K562 (cell line): ENCODE data around the gene DCAF5. TPM values are rescaled to one million over a fixed set of nuclear protein-coding genes. Genes with fewer than 3 reads are reported as not detected.

Source experiments
- ATAC-seq: fragments of 200-7000 bp; cut with Tn5 transposase; 3 replicates; pipeline ENCODE4 v1.9.1; 2020; ENCODE audit warnings: moderate library complexity
- BruUV-seq: library from RNA; stranded (reverse); fragments of 400-500 nt; replicated peaks from 2 replicates; lab custom pipeline; 2021; lab: Mats Ljungman, UMichigan
- CTCF ChIA-PET: fragments of 300-600 bp; formaldehyde crosslinking; extraction: SDS; loops from one replicate; lab custom pipeline; 2021; ENCODE audit warnings: low intra/inter-chr PET ratio; lab: Yijun Ruan, JAX
- POLR2A ChIA-PET: fragments of 300-600, 350-650 bp; sonication (Branson Sonifier 250); formaldehyde crosslinking; extraction: SDS; loops from one replicate; lab custom pipeline; 2021; ENCODE audit warnings: antibody characterized with exemption, inconsistent platforms; lab: Yijun Ruan, JAX
- DNase-seq, 4 experiments: peaks; one replicate each; pipeline versions ENCODE4 v3.0.0 to v3.0.0-alpha.2; 2011 to 2018; ENCODE audit warnings: low spot score in 3 of 4, mixed read lengths in 3 of 4; ENCODE audit errors: extremely low read depth in 1 of 4
- FAIRE-seq: peaks from 2 replicates; lab custom pipeline; 2011; peaks lifted over from hg19 to GRCh38; lab: Jason Lieb, UNC
- H2AFZ ChIP-seq: 2 replicates; pipeline ENCODE4 v1.6.0; 2011; ENCODE audit warnings: low read depth, low read length, control low read depth, inconsistent platforms
- H3K27ac ChIP-seq: fragments of 200-600 bp; 3 replicates; pipeline ENCODE4 v1.8.0; 2011; ENCODE audit warnings: low read depth, mild to moderate bottlenecking, control low read depth, inconsistent platforms, low read length, moderate library complexity, mixed read lengths; ENCODE audit errors: extremely low read depth
- H3K27me3 ChIP-seq, 2 experiments: fragments of 300-600 bp in 1 of 2; 2 replicates in 1 of 2; 3 replicates in 1 of 2; pipeline versions ENCODE4 v1.6.0 to v1.8.0; 2011; ENCODE audit warnings: inconsistent platforms in 2 of 2, low read length in 2 of 2, mild to moderate bottlenecking in 1 of 2, mixed read lengths in 1 of 2, moderate library complexity in 1 of 2; ENCODE audit not compliant: control insufficient read depth in 2 of 2, insufficient read depth in 2 of 2
- H3K36me3 ChIP-seq: fragments of 300-600 bp; 3 replicates; pipeline ENCODE4 v1.8.0; 2011; ENCODE audit warnings: mild to moderate bottlenecking, low read length, inconsistent platforms; ENCODE audit not compliant: control insufficient read depth, insufficient read depth
- H3K4me1 ChIP-seq, 2 experiments: fragments of 200-600 bp in 1 of 2; replicated peaks in 1 of 2; 2 replicates in 1 of 2; 3 replicates in 1 of 2; pipeline versions ENCODE4 v1.5.1 to v1.8.0; 2011; ENCODE audit warnings: inconsistent platforms in 2 of 2, low read length in 2 of 2, mild to moderate bottlenecking in 1 of 2, mixed read lengths in 1 of 2, moderate library complexity in 1 of 2; ENCODE audit not compliant: control insufficient read depth in 2 of 2, insufficient read depth in 2 of 2
- H3K4me2 ChIP-seq: 2 replicates; pipeline ENCODE4 v1.6.1; 2011; ENCODE audit warnings: low read length, control low read depth, inconsistent platforms, mixed read lengths; ENCODE audit not compliant: insufficient read depth
- H3K4me3 ChIP-seq: fragments of 200-600 bp; sonication (generic), shearing (Covaris generic); 2 replicates; pipeline ENCODE4 v1.5.1; 2016; ENCODE audit warnings: control low read depth, inconsistent platforms
- H3K79me2 ChIP-seq: fragments of 200-600 bp; 3 replicates; pipeline ENCODE4 v1.8.0; 2011; ENCODE audit warnings: low read length, inconsistent platforms; ENCODE audit not compliant: control insufficient read depth, insufficient read depth
- H3K9ac ChIP-seq, 2 experiments: 2 replicates each; pipeline versions ENCODE4 v1.6.0 to v1.6.1; 2011; ENCODE audit warnings: low read depth in 2 of 2, low read length in 2 of 2, control low read depth in 1 of 2, inconsistent platforms in 1 of 2, mild to moderate bottlenecking in 1 of 2, mixed read lengths in 1 of 2; ENCODE audit not compliant: insufficient read depth in 1 of 2
- H3K9me1 ChIP-seq: one replicate; pipeline ENCODE4 v1.6.0; 2011; ENCODE audit warnings: inconsistent platforms, mild to moderate bottlenecking, low read length, moderate library complexity; ENCODE audit not compliant: control insufficient read depth, insufficient read depth
- H3K9me3 ChIP-seq: replicated peaks from 2 replicates; pipeline ENCODE4 v1.5.1; 2011; ENCODE audit warnings: low read depth, low read length, inconsistent platforms; ENCODE audit not compliant: control insufficient read depth, insufficient read depth
- H4K20me1 ChIP-seq: replicated peaks from 2 replicates; pipeline ENCODE4 v1.6.1; 2011; ENCODE audit warnings: low read length, inconsistent platforms, mixed read lengths; ENCODE audit not compliant: control insufficient read depth, insufficient read depth
- FOSL1 ChIP-seq: fragments of 200-800 bp; sonication (Bioruptor generic); conservative IDR thresholded peaks from 2 replicates; pipeline ENCODE4 v1.6.1; 2016; ENCODE audit warnings: missing genetic modification characterization, missing compliant biosample characterization
- JUND ChIP-seq, 2 experiments: IDR thresholded peaks; 2 replicates in 1 of 2; 3 replicates in 1 of 2; pipeline ENCODE4 v1.6.1; 2011; ENCODE audit warnings: borderline replicate concordance in 2 of 2, low read depth in 2 of 2, low read length in 2 of 2, improper control_type of control experiment in 1 of 2, missing biosample characterization in 1 of 2, missing genetic modification characterization in 1 of 2, missing genetic modification reagents in 1 of 2
- ZBTB1 ChIP-seq: sonication (generic); formaldehyde crosslinking; IDR thresholded peaks from 2 replicates; pipeline ENCODE4 v1.8.1; 2023; ENCODE audit warnings: missing genetic modification reagents, low read depth, mild to moderate bottlenecking, borderline replicate concordance
- ZNF239 ChIP-seq: fragments of 250-450 bp; sonication (Bioruptor Pico); IDR thresholded peaks from 2 replicates; pipeline ENCODE4 v1.4.0; 2020; ENCODE audit warnings: mild to moderate bottlenecking
- WGBS: fragments of 100-300 bp; shearing (Covaris generic); methylation state at CpG from one replicate; pipeline ENCODE4 v1.1.6; 2016; ENCODE audit warnings: low coverage, mixed read lengths; ENCODE audit not compliant: insufficient coverage; ENCODE audit errors: missing lambda C conversion rate; 5-methylcytosine and 5-hydroxymethylcytosine counted together
- in situ Hi-C: fragments of 300-500 bp; cut with MboI; formaldehyde crosslinking; loops from 4 replicates; pipeline ENCODE4 v1.15.0; 2018; ENCODE audit warnings: inconsistent platforms, mixed read lengths
- intact Hi-C: fragments of 100-400 bp; cut with micrococcal nuclease; formaldehyde crosslinking; loops from 2 replicates; pipeline ENCODE4 v1.14.2; 2022
- polyA plus RNA-seq, 8 experiments: library from polyadenylated mRNA; depleted of rRNA in 4 of 8; stranded (reverse) in 5 of 8; unstranded in 3 of 8; fragments of >200 nt; fragmentation: Nextera tagmentation in 2 of 8; fragmentation: Illumina TruSeq in 1 of 8; extraction: Ambion mirVana in 2 of 8; extraction: Trizol in 1 of 8; gene quantifications; 2 replicates each; pipeline versions ENCODE4 v1.2.1 to v1.2.3, GENCODE V29; 2011 to 2014; ENCODE audit warnings: inconsistent platforms in 1 of 8, missing spikeins in 1 of 8
- total RNA-seq, 7 experiments: library from RNA; depleted of rRNA in 6 of 7; stranded (reverse); fragments of >200 nt in 6 of 7; fragmentation: Illumina TruSeq in 2 of 7; extraction: Trizol in 2 of 7; gene quantifications; 2 replicates each; pipeline versions ENCODE4 v1.2.1 to v1.2.3, GENCODE V29; 2011 to 2021; ENCODE audit warnings: low replicate concordance in 1 of 7
- TF ChIP-seq, protein P1 (sequence below): sonication (generic); formaldehyde crosslinking; IDR thresholded peaks from 2 replicates; pipeline ENCODE4 v1.8.0; 2023; ENCODE audit warnings: mild to moderate bottlenecking, missing genetic modification reagents
- TF ChIP-seq, protein P2 (sequence below), 2 experiments: fragments of 450-650 bp in 1 of 2; sonication (generic) in 1 of 2; formaldehyde crosslinking in 1 of 2; IDR thresholded peaks in 1 of 2; conservative IDR thresholded peaks in 1 of 2; 2 replicates each; pipeline versions ENCODE4 v1.6.1 to v1.8.1; 2016 to 2023; ENCODE audit warnings: mild to moderate bottlenecking in 2 of 2, moderate library complexity in 2 of 2, inconsistent platforms in 1 of 2, missing genetic modification reagents in 1 of 2

Gene DCAF5
- total and polyA plus RNA-seq, 9 of the 15 experiments (the other 6 are each of a cell fraction or from before 2014, with no cell fraction given): 5.6 to 24.1 (median 12.7) TPM

DNA sequence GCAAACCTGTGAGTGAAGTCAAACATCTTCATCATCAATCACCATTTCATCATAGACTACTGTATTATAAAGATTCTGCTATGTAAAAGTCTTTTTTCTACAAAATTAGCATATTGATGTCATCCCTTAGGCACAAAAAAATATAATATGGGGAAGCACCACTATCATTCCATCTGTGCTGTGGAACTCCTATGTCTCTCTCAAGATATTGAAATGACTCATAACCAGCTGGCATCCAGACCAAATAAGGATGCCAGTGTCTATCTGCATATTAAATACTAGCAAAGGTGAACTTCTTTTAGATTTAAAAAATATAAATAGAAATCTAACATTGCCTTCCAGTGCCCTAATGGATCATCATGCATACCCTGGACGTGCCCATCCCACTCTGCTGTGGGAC lies 17.9 kb upstream of the DCAF5 start:
- Histone ChIP-seq H3K27me3 (no peaks in the 10 kb centered on the region), H2AFZ (no peak overlapping the region)
- POLR2A ChIA-PET: no interaction called here
- intact Hi-C loops: no loop called here
- WGBS: 56% methylated on average over 1 of the region's 1 CpG
- TF ChIP-seq FOSL1: peak; percentile 34; the same call in 1 of the 2 replicates
- no peak for TF ChIP-seq ZBTB1 (CRISPR knock-in tag)
- TF ChIP-seq, protein P1, sequence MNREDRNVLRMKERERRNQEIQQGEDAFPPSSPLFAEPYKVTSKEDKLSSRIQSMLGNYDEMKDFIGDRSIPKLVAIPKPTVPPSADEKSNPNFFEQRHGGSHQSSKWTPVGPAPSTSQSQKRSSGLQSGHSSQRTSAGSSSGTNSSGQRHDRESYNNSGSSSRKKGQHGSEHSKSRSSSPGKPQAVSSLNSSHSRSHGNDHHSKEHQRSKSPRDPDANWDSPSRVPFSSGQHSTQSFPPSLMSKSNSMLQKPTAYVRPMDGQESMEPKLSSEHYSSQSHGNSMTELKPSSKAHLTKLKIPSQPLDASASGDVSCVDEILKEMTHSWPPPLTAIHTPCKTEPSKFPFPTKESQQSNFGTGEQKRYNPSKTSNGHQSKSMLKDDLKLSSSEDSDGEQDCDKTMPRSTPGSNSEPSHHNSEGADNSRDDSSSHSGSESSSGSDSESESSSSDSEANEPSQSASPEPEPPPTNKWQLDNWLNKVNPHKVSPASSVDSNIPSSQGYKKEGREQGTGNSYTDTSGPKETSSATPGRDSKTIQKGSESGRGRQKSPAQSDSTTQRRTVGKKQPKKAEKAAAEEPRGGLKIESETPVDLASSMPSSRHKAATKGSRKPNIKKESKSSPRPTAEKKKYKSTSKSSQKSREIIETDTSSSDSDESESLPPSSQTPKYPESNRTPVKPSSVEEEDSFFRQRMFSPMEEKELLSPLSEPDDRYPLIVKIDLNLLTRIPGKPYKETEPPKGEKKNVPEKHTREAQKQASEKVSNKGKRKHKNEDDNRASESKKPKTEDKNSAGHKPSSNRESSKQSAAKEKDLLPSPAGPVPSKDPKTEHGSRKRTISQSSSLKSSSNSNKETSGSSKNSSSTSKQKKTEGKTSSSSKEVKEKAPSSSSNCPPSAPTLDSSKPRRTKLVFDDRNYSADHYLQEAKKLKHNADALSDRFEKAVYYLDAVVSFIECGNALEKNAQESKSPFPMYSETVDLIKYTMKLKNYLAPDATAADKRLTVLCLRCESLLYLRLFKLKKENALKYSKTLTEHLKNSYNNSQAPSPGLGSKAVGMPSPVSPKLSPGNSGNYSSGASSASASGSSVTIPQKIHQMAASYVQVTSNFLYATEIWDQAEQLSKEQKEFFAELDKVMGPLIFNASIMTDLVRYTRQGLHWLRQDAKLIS (CRISPR knock-in tag): no peak
- TF ChIP-seq, protein P2, sequence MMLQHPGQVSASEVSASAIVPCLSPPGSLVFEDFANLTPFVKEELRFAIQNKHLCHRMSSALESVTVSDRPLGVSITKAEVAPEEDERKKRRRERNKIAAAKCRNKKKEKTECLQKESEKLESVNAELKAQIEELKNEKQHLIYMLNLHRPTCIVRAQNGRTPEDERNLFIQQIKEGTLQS (IDR thresholded peaks at IDR 0.05): 0 out of 2 replicates have a peak, but pooled peaks have one; percentile 11
- TF ChIP-seq, protein P2 (CRISPR knock-in tag; conservative IDR thresholded peaks at IDR 0.05): no peak
- TF ChIP-seq JUND (IDR thresholded peaks at IDR 0.05; ENCODE audit: borderline replicate concordance, low read depth, low read length): no peak
- 0 out of 3 replicates have a peak, but pooled peaks have one; percentile 15 for TF ChIP-seq JUND (tag; IDR thresholded peaks at IDR 0.05; ENCODE audit: borderline replicate concordance, low read depth, low read length)
- TF ChIP-seq ZNF239 (CRISPR knock-in tag): no peak
- TF ChIP-seq, all 486 proteins: peak for 3
- no TSS peak for BruUV-seq
- no peak overlapping the region for H3K4me3 ChIP-seq
- no peak overlapping the region for H3K9ac ChIP-seq
- H3K9me3 ChIP-seq: no peaks in the 10 kb centered on the region
- no peak for ATAC-seq
- no peaks in the 10 kb centered on the region for H3K4me1 ChIP-seq
- no peaks in the 10 kb centered on the region for H3K9me1 ChIP-seq
- DNase-seq: no peak
- in situ Hi-C loops: no loop called here
- CTCF ChIA-PET: interaction anchor here (0.6 kb wide), 1 partner anchor 83 kb away, joined by 3 read pairs; no protein-coding TSS in a partner anchor
- no peak overlapping the region for H3K27ac ChIP-seq
- FAIRE-seq: no peak
- no peaks in the 10 kb centered on the region for H3K36me3 ChIP-seq
- H3K4me2 ChIP-seq: no peak overlapping the region
- no peaks in the 10 kb centered on the region for H3K79me2 ChIP-seq
- no peaks in the 10 kb centered on the region for H4K20me1 ChIP-seq
